Loucy (cell line): ENCODE results near the gene HYI.

Experiments
- CTCF ChIP-seq: fragments of 200-600 bp; sonication (generic); conservative IDR thresholded peaks from 2 replicates; pipeline ENCODE4 v1.5.1; 2014; ENCODE audit warnings: mild to moderate bottlenecking, antibody characterized with exemption, low read length
- EZH2phosphoT487 ChIP-seq: fragments of 200-600 bp; IDR thresholded peaks from 2 replicates; pipeline ENCODE4 v1.6.1; 2018; ENCODE audit warnings: antibody characterized with exemption, mild to moderate bottlenecking, moderate library complexity, borderline replicate concordance

DNA sequence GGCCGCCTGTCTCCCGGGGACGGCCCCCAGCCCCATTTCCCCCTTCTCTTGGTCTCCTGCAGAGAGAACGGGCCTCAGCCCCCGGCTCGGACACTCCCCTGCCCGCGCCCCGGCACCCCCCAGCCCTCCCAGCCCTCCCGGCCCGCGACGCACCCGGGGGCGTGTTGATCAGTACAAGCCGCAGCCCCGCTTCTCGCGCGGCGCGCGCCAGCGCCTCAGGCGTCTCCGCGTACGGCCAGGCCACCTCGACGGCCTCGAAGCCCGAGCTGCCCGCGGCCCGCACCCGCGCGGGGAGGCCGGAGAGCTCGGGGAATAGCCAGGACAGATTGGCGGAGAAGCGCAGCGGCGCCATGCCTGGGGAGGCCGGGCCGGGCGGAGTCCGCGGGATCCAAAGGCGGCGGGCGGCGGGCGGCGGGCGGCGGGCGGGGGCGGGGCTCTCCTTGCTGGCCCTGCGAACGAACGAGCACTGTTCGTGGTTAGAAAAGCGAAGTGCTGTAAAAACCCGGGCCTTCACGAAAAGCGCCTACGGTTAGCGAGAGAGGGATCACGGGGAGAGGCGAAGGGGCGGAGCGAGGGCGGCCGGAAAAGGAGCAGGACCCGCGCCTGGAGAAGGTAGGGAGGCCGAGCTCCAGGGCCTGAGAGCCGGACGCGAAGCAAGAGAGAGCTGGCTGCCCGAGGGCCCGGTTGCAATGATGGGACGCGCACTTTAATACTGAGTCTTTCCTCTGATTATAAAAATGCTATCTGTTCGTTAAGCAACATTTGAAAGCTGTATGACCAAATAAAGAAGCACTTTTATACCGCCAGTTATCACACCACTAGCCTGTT is at the start of gene HYI:
- TF ChIP-seq EZH2phosphoT487: no peak
- no peak for TF ChIP-seq CTCF
